ENCODE results near the gene HDHD5.

DNA sequence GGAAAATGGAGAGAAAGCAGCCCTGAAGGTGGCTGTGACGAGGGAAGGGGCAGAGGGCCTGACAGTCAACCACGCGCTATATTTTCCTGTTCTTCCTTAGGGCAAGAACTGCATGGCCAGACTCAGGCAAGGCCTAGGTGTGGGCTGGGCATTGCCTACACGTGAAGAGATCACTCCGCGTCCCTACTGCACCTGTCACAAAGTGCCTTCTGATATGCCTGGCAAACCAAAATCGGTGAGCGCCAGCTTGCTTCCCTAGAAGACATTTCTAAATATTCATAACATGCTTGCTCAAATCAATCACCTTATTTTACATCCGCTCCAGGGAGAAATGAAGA lies 44.2 kb downstream of the HDHD5 start:
- TF ChIP-seq EZH2 (IDR thresholded peaks at IDR 0.05), result no peak
- TF ChIP-seq, protein P1, sequence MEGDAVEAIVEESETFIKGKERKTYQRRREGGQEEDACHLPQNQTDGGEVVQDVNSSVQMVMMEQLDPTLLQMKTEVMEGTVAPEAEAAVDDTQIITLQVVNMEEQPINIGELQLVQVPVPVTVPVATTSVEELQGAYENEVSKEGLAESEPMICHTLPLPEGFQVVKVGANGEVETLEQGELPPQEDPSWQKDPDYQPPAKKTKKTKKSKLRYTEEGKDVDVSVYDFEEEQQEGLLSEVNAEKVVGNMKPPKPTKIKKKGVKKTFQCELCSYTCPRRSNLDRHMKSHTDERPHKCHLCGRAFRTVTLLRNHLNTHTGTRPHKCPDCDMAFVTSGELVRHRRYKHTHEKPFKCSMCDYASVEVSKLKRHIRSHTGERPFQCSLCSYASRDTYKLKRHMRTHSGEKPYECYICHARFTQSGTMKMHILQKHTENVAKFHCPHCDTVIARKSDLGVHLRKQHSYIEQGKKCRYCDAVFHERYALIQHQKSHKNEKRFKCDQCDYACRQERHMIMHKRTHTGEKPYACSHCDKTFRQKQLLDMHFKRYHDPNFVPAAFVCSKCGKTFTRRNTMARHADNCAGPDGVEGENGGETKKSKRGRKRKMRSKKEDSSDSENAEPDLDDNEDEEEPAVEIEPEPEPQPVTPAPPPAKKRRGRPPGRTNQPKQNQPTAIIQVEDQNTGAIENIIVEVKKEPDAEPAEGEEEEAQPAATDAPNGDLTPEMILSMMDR (IDR thresholded peaks at IDR 0.05), result no peak
- TF ChIP-seq EZH2phosphoT487 (IDR thresholded peaks at IDR 0.05), result no peak

All from neural progenitor cell (in vitro differentiated cells).